Suprapubic skin (tissue), 4 donors: ENCODE results near the gene OXCT1. TPM values are rescaled to one million over a fixed set of nuclear protein-coding genes. Genes with fewer than 3 reads are reported as not detected.
"Not testable (repeated sequence)": the region's sequence is repeated elsewhere in the genome, so short reads cannot be mapped to it uniquely, and the experiment has no call there.

Experiments used
- DNase-seq, 2 donors: peaks; one replicate each; pipeline ENCODE4 v3.0.0-alpha.2; 2019; ENCODE audit warnings: low spot score in 2 of 2
- H3K27ac ChIP-seq: fragments of 200-600 bp; sonication (generic); one replicate; pipeline ENCODE4 v1.5.1; 2019
- H3K27me3 ChIP-seq: fragments of 200-600 bp; sonication (generic); one replicate; pipeline ENCODE4 v1.5.1; 2019
- H3K36me3 ChIP-seq: fragments of 200-600 bp; sonication (generic); one replicate; pipeline ENCODE4 v1.5.1; 2019
- H3K4me1 ChIP-seq: fragments of 200-600 bp; sonication (generic); one replicate; pipeline ENCODE4 v1.5.1; 2019
- H3K4me3 ChIP-seq: fragments of 200-600 bp; sonication (generic); one replicate; pipeline ENCODE4 v1.5.1; 2019; ENCODE audit warnings: mild to moderate bottlenecking
- H3K9me3 ChIP-seq: fragments of 200-600 bp; sonication (generic); one replicate; pipeline ENCODE4 v1.5.1; 2019
- CTCF ChIP-seq, 2 donors: fragments of 200-600 bp in 1 of 2; fragments of 450-650 bp in 1 of 2; sonication (generic) in 1 of 2; IDR thresholded peaks; one replicate each; pipeline ENCODE4 v1.5.1; 2016 to 2019; ENCODE audit warnings: antibody characterized with exemption in 2 of 2, mild to moderate bottlenecking in 1 of 2, moderate library complexity in 1 of 2
- EP300 ChIP-seq: sonication (generic); formaldehyde crosslinking; IDR thresholded peaks from one replicate; pipeline ENCODE4 v1.6.1; 2017; ENCODE audit warnings: antibody characterized with exemption
- POLR2A ChIP-seq, 2 donors: fragments of 450-650 bp; IDR thresholded peaks; one replicate each; pipeline ENCODE4 v1.6.1; 2017; ENCODE audit warnings: antibody characterized with exemption in 2 of 2, mild to moderate bottlenecking in 2 of 2, moderate library complexity in 2 of 2
- POLR2AphosphoS5 ChIP-seq, 3 donors: sonication (generic); formaldehyde crosslinking; IDR thresholded peaks; one replicate each; pipeline ENCODE4 v1.6.1; 2017; ENCODE audit warnings: antibody characterized with exemption in 3 of 3
- WGBS: methylation state at CpG from one replicate; pipeline ENCODE4 v1.1.5; 2018; 5-methylcytosine and 5-hydroxymethylcytosine counted together
- total RNA-seq, 4 donors: library from RNA; depleted of rRNA; stranded (reverse); fragments of >200 nt; gene quantifications; one replicate each; pipeline ENCODE4 v1.1.0, GENCODE V29; 2016

Gene OXCT1
- total RNA-seq, 4 donors from 2014 or later = 17.4 to 71.9 (median 24.7) TPM

GRCh38 chr5:41748631-41749030, 121.6 kb downstream of the OXCT1 start:
- Histone ChIP-seq H3K4me1 (no peaks in the 10 kb centered on the region), H3K9me3 (no peaks in the 10 kb centered on the region), H3K27ac (no peak overlapping the region), H3K27me3 (no peaks in the 10 kb centered on the region), H3K36me3 (peaks cover 16% of the 10 kb centered on the region), H3K4me3 (no peak overlapping the region)
- 91% methylated on average over 2 of the region's 2 CpGs for WGBS
- DNase-seq = no peak
- no peak for TF ChIP-seq POLR2AphosphoS5 (IDR thresholded peaks at IDR 0.05)
- TF ChIP-seq CTCF (IDR thresholded peaks at IDR 0.05) = no peak

- DNase-seq = no peak
- Histone ChIP-seq H3K27ac (no peak overlapping the region), H3K27me3 (no peaks in the 10 kb centered on the region), H3K4me1 (no peaks in the 10 kb centered on the region), H3K36me3 (peaks cover 16% of the 10 kb centered on the region), H3K4me3 (no peak overlapping the region), H3K9me3 (no peaks in the 10 kb centered on the region)
- TF ChIP-seq POLR2A (IDR thresholded peaks at IDR 0.05) = no peak
- no peak for TF ChIP-seq POLR2AphosphoS5 (IDR thresholded peaks at IDR 0.05)
- no peak for TF ChIP-seq EP300
- TF ChIP-seq CTCF (IDR thresholded peaks at IDR 0.05) = no peak
- WGBS = 91% methylated on average over 1 of the region's 1 CpG
Measured at GRCh38 chr5:41747708-41748107, 122.5 kb downstream of the OXCT1 start.

- Histone ChIP-seq H3K36me3 (peaks cover 16% of the 10 kb centered on the region), H3K4me1 (no peaks in the 10 kb centered on the region), H3K27ac (no peak overlapping the region), H3K9me3 (no peaks in the 10 kb centered on the region), H3K27me3 (no peaks in the 10 kb centered on the region), H3K4me3 (no peak overlapping the region)
- no peak for TF ChIP-seq CTCF (IDR thresholded peaks at IDR 0.05)
- DNase-seq = no peak
- 50% methylated on average over 1 of the region's 1 CpG for WGBS
Measured at GRCh38 chr5:41747301-41747700, 122.9 kb downstream of the OXCT1 start.

GRCh38 chr5:41742608-41743007, 127.6 kb downstream of the OXCT1 start:
- not testable (repeated sequence) for H3K4me3 ChIP-seq, H3K27me3 ChIP-seq, H3K27ac ChIP-seq, H3K9me3 ChIP-seq, DNase-seq, H3K4me1 ChIP-seq
- H3K36me3 ChIP-seq = peaks cover 30% of the 10 kb centered on the region
- WGBS = 100% methylated on average over 1 of the region's 1 CpG

GRCh38 chr5:41738710-41739354, 131.4 kb downstream of the OXCT1 start:
- H3K36me3 ChIP-seq = peaks cover 40% of the 10 kb centered on the region
- H3K27me3 ChIP-seq = no peaks in the 10 kb centered on the region
- no peak for DNase-seq
- H3K4me1 ChIP-seq = no peaks in the 10 kb centered on the region
- H3K4me3 ChIP-seq = no peak overlapping the region
- H3K27ac ChIP-seq = no peak overlapping the region
- no peak for TF ChIP-seq POLR2AphosphoS5 (IDR thresholded peaks at IDR 0.05)
- no peak for TF ChIP-seq CTCF (IDR thresholded peaks at IDR 0.05)
- H3K9me3 ChIP-seq = no peaks in the 10 kb centered on the region
- WGBS = 85% methylated on average over 3 of the region's 3 CpGs

GRCh38 chr5:41736641-41737040, 133.6 kb downstream of the OXCT1 start:
- no peaks in the 10 kb centered on the region for H3K4me1 ChIP-seq
- H3K9me3 ChIP-seq = no peaks in the 10 kb centered on the region
- H3K27me3 ChIP-seq = no peaks in the 10 kb centered on the region
- peaks cover 40% of the 10 kb centered on the region for H3K36me3 ChIP-seq
- TF ChIP-seq POLR2A (IDR thresholded peaks at IDR 0.05) = no peak
- TF ChIP-seq POLR2AphosphoS5 (IDR thresholded peaks at IDR 0.05) = no peak
- no peak for TF ChIP-seq EP300
- no peak for TF ChIP-seq CTCF (IDR thresholded peaks at IDR 0.05)
- H3K27ac ChIP-seq = no peak overlapping the region
- DNase-seq = no peak
- H3K4me3 ChIP-seq = no peak overlapping the region
